GM23338 (cell line): ENCODE results near the gene POLA1. TPM values are rescaled to one million over a fixed set of nuclear protein-coding genes. Genes with fewer than 3 reads are reported as not detected.
A peak's percentile ranks its signal among the peaks of the same experiment; 100 is the strongest.

Experiments
- ATAC-seq: fragments of 200-7000 bp; cut with Tn5 transposase; 3 replicates; pipeline ENCODE4 v1.9.1; 2020
- DNase-seq: peaks from one replicate; pipeline ENCODE4 v3.0.0-alpha.2; 2015; ENCODE audit warnings: low spot score
- H2AFZ ChIP-seq: fragments of 200-600 bp; sonication (generic); 2 replicates; pipeline ENCODE4 v1.8.0; 2016; ENCODE audit warnings: antibody characterized with exemption, mild to moderate bottlenecking, moderate library complexity
- H3F3A ChIP-seq: fragments of 200-600 bp; sonication (generic); replicated peaks from 2 replicates; pipeline ENCODE4 v1.8.0; 2017; ENCODE audit warnings: antibody characterized with exemption, mixed run types, low read depth
- H3K27ac ChIP-seq: fragments of 200-600 bp; sonication (generic); 2 replicates; pipeline ENCODE4 v1.6.1; 2016; ENCODE audit warnings: low read depth
- H3K27me3 ChIP-seq: fragments of 200-600 bp; sonication (generic); 2 replicates; pipeline ENCODE4 v1.8.0; 2016; ENCODE audit warnings: mild to moderate bottlenecking, mixed run types, moderate library complexity; ENCODE audit not compliant: insufficient read depth
- H3K36me3 ChIP-seq: fragments of 200-600 bp; sonication (generic); 2 replicates; pipeline ENCODE4 v1.8.0; 2016; ENCODE audit warnings: mild to moderate bottlenecking; ENCODE audit not compliant: insufficient read depth
- H3K4me1 ChIP-seq: fragments of 200-600 bp; sonication (generic); 2 replicates; pipeline ENCODE4 v1.8.0; 2016; ENCODE audit warnings: mild to moderate bottlenecking, moderate library complexity; ENCODE audit not compliant: insufficient read depth
- H3K4me2 ChIP-seq: fragments of 200-600 bp; sonication (generic); 2 replicates; pipeline ENCODE4 v1.7.1; 2017; ENCODE audit warnings: mixed run types
- H3K4me3 ChIP-seq: fragments of 200-600 bp; sonication (generic); 2 replicates; pipeline ENCODE4 v1.6.1; 2016; ENCODE audit warnings: mixed run types
- H3K79me2 ChIP-seq: fragments of 200-600 bp; sonication (generic); replicated peaks from 2 replicates; pipeline ENCODE4 v1.8.0; 2017; ENCODE audit warnings: mild to moderate bottlenecking; ENCODE audit not compliant: insufficient read depth
- H3K9me2 ChIP-seq: fragments of 200-600 bp; sonication (generic); 2 replicates; pipeline ENCODE4 v1.8.0; 2017; ENCODE audit not compliant: insufficient read depth
- H4K20me1 ChIP-seq: fragments of 200-600 bp; sonication (generic); replicated peaks from 2 replicates; pipeline ENCODE4 v1.8.0; 2017; ENCODE audit warnings: mild to moderate bottlenecking; ENCODE audit not compliant: insufficient read depth
- H3K27ac Mint-ChIP-seq: 2 replicates; pipeline ENCODE4 v1.8.0; 2020; ENCODE audit warnings: inconsistent platforms, mild to moderate bottlenecking, moderate library complexity, mixed read lengths
- H3K27me3 Mint-ChIP-seq: 3 replicates; pipeline ENCODE4 v1.8.0; 2022; ENCODE audit warnings: low read depth, mild to moderate bottlenecking, moderate library complexity, mixed read lengths, inconsistent platforms; ENCODE audit not compliant: insufficient read depth, poor library complexity
- H3K36me3 Mint-ChIP-seq: 3 replicates; pipeline ENCODE4 v1.8.0; 2021; ENCODE audit warnings: low read depth, mild to moderate bottlenecking, inconsistent platforms, moderate library complexity, mixed read lengths
- H3K4me1 Mint-ChIP-seq: 3 replicates; pipeline ENCODE4 v1.8.0; 2020; ENCODE audit warnings: mild to moderate bottlenecking, inconsistent platforms, mixed read lengths
- H3K4me3 Mint-ChIP-seq: 3 replicates; pipeline ENCODE4 v1.8.0; 2021; ENCODE audit warnings: moderate library complexity, mild to moderate bottlenecking, inconsistent platforms, mixed read lengths
- H3K9me3 Mint-ChIP-seq: 3 replicates; pipeline ENCODE4 v1.8.0; 2020; ENCODE audit warnings: moderate library complexity, mild to moderate bottlenecking, inconsistent platforms, mixed read lengths
- CREB1 ChIP-seq: fragments of 250-450 bp; sonication (Bioruptor Pico); IDR thresholded peaks from 2 replicates; pipeline ENCODE4 v1.5.0; 2020; ENCODE audit warnings: low read depth, mild to moderate bottlenecking, moderate library complexity
- ETS1 ChIP-seq: IDR thresholded peaks from 2 replicates; pipeline ENCODE4 v1.6.1; 2016; ENCODE audit warnings: antibody characterized with exemption
- EZH2 ChIP-seq: fragments of 200-600 bp; sonication (generic); IDR thresholded peaks from one replicate; pipeline ENCODE4 v1.8.0; 2017; ENCODE audit warnings: antibody characterized with exemption, mild to moderate bottlenecking, low read depth; ENCODE audit not compliant: unreplicated experiment
- EZH2phosphoT487 ChIP-seq: fragments of 200-600 bp; sonication (generic); IDR thresholded peaks from one replicate; pipeline ENCODE4 v1.8.1; 2018; ENCODE audit warnings: antibody characterized with exemption; ENCODE audit not compliant: unreplicated experiment
- JUNB ChIP-seq: IDR thresholded peaks from one replicate; pipeline ENCODE4 v1.6.1; 2016; ENCODE audit warnings: antibody characterized with exemption; ENCODE audit not compliant: unreplicated experiment
- NANOG ChIP-seq: IDR thresholded peaks from 2 replicates; pipeline ENCODE4 v1.6.1; 2016; ENCODE audit warnings: antibody characterized with exemption, borderline replicate concordance
- POLR2AphosphoS5 ChIP-seq: IDR thresholded peaks from 2 replicates; pipeline ENCODE4 v1.6.1; 2016; ENCODE audit warnings: antibody characterized with exemption, low read depth
- STAT1 ChIP-seq: IDR thresholded peaks from one replicate; pipeline ENCODE4 v1.6.1; 2016; ENCODE audit warnings: antibody characterized with exemption; ENCODE audit not compliant: unreplicated experiment
- ZNF114 ChIP-seq: fragments of 250-450 bp; sonication (Bioruptor Pico); IDR thresholded peaks from 2 replicates; pipeline ENCODE4 v1.5.0; 2020; ENCODE audit warnings: mild to moderate bottlenecking, moderate library complexity
- ZNF331 ChIP-seq: fragments of 250-450 bp; sonication (Bioruptor Pico); IDR thresholded peaks from 2 replicates; pipeline ENCODE4 v1.5.0; 2020; ENCODE audit warnings: low read depth, mild to moderate bottlenecking, moderate library complexity
- polyA plus RNA-seq: library from polyadenylated mRNA; unstranded; fragments of >200 nt; fragmentation: Nextera tagmentation; extraction: Ambion mirVana; gene quantifications from 2 replicates; pipeline ENCODE4 v1.2.1, GENCODE V29; 2016
- total RNA-seq: library from RNA; depleted of rRNA; stranded (reverse); fragments of >200 nt; shearing (Covaris generic); gene quantifications from 2 replicates; pipeline ENCODE4 v1.2.3, GENCODE V29; 2014
- TF ChIP-seq, protein P1 (sequence below), 2 experiments: fragments of 200-600 bp in 1 of 2; sonication (generic) in 1 of 2; conservative IDR thresholded peaks; 2 replicates each; pipeline versions ENCODE4 v1.5.1 to v1.6.1; 2016 to 2017; ENCODE audit warnings: antibody characterized with exemption in 2 of 2, low read depth in 2 of 2, mild to moderate bottlenecking in 2 of 2, moderate library complexity in 1 of 2
- TF ChIP-seq, protein P2 (sequence below): IDR thresholded peaks from one replicate; pipeline ENCODE4 v1.6.1; 2018; ENCODE audit warnings: antibody characterized with exemption; ENCODE audit not compliant: unreplicated experiment
- TF ChIP-seq, protein P3 (sequence below): fragments of 250-450 bp; sonication (Bioruptor Pico); IDR thresholded peaks from 2 replicates; pipeline ENCODE4 v1.5.0; 2020; ENCODE audit warnings: mild to moderate bottlenecking, moderate library complexity

Gene POLA1
- total and polyA plus RNA-seq, 2 experiments from 2014 or later, result 12.6 to 36.6 TPM

GRCh38 chrX:24789047-24789446 is 95.3 kb downstream of the POLA1 start:
- ATAC-seq, result no peak
- H3K4me3 Mint-ChIP-seq, result no peak overlapping the region
- Histone ChIP-seq H3K9me2 (no peaks in the 10 kb centered on the region), H4K20me1 (no peaks in the 10 kb centered on the region), H3K4me2 (no peak overlapping the region), H3F3A (no peaks in the 10 kb centered on the region), H3K4me3 (no peak overlapping the region), H3K4me1 (peaks cover 11% of the 10 kb centered on the region; the same call in 1 of the 2 replicates), H3K36me3 (no peaks in the 10 kb centered on the region), H3K79me2 (no peaks in the 10 kb centered on the region), H3K27me3 (no peaks in the 10 kb centered on the region), H3K27ac (peak overlapping the region; percentile 23; the same call in 1 of the 2 replicates), H2AFZ (no peak overlapping the region)
- H3K27ac Mint-ChIP-seq, result peak overlapping the region; percentile 28; the same call in 1 of the 2 replicates
- DNase-seq, result peak; percentile 17
- peaks cover 20% of the 10 kb centered on the region for H3K4me1 Mint-ChIP-seq
- TF ChIP-seq EZH2phosphoT487, result no peak
- TF ChIP-seq, protein P1, sequence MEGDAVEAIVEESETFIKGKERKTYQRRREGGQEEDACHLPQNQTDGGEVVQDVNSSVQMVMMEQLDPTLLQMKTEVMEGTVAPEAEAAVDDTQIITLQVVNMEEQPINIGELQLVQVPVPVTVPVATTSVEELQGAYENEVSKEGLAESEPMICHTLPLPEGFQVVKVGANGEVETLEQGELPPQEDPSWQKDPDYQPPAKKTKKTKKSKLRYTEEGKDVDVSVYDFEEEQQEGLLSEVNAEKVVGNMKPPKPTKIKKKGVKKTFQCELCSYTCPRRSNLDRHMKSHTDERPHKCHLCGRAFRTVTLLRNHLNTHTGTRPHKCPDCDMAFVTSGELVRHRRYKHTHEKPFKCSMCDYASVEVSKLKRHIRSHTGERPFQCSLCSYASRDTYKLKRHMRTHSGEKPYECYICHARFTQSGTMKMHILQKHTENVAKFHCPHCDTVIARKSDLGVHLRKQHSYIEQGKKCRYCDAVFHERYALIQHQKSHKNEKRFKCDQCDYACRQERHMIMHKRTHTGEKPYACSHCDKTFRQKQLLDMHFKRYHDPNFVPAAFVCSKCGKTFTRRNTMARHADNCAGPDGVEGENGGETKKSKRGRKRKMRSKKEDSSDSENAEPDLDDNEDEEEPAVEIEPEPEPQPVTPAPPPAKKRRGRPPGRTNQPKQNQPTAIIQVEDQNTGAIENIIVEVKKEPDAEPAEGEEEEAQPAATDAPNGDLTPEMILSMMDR (conservative IDR thresholded peaks at IDR 0.05; ENCODE audit: low read depth in 2 of 2), result no peak
- TF ChIP-seq, protein P2, sequence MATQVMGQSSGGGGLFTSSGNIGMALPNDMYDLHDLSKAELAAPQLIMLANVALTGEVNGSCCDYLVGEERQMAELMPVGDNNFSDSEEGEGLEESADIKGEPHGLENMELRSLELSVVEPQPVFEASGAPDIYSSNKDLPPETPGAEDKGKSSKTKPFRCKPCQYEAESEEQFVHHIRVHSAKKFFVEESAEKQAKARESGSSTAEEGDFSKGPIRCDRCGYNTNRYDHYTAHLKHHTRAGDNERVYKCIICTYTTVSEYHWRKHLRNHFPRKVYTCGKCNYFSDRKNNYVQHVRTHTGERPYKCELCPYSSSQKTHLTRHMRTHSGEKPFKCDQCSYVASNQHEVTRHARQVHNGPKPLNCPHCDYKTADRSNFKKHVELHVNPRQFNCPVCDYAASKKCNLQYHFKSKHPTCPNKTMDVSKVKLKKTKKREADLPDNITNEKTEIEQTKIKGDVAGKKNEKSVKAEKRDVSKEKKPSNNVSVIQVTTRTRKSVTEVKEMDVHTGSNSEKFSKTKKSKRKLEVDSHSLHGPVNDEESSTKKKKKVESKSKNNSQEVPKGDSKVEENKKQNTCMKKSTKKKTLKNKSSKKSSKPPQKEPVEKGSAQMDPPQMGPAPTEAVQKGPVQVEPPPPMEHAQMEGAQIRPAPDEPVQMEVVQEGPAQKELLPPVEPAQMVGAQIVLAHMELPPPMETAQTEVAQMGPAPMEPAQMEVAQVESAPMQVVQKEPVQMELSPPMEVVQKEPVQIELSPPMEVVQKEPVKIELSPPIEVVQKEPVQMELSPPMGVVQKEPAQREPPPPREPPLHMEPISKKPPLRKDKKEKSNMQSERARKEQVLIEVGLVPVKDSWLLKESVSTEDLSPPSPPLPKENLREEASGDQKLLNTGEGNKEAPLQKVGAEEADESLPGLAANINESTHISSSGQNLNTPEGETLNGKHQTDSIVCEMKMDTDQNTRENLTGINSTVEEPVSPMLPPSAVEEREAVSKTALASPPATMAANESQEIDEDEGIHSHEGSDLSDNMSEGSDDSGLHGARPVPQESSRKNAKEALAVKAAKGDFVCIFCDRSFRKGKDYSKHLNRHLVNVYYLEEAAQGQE, result no peak
- TF ChIP-seq CREB1 (CRISPR knock-in tag), result no peak
- TF ChIP-seq, protein P3, sequence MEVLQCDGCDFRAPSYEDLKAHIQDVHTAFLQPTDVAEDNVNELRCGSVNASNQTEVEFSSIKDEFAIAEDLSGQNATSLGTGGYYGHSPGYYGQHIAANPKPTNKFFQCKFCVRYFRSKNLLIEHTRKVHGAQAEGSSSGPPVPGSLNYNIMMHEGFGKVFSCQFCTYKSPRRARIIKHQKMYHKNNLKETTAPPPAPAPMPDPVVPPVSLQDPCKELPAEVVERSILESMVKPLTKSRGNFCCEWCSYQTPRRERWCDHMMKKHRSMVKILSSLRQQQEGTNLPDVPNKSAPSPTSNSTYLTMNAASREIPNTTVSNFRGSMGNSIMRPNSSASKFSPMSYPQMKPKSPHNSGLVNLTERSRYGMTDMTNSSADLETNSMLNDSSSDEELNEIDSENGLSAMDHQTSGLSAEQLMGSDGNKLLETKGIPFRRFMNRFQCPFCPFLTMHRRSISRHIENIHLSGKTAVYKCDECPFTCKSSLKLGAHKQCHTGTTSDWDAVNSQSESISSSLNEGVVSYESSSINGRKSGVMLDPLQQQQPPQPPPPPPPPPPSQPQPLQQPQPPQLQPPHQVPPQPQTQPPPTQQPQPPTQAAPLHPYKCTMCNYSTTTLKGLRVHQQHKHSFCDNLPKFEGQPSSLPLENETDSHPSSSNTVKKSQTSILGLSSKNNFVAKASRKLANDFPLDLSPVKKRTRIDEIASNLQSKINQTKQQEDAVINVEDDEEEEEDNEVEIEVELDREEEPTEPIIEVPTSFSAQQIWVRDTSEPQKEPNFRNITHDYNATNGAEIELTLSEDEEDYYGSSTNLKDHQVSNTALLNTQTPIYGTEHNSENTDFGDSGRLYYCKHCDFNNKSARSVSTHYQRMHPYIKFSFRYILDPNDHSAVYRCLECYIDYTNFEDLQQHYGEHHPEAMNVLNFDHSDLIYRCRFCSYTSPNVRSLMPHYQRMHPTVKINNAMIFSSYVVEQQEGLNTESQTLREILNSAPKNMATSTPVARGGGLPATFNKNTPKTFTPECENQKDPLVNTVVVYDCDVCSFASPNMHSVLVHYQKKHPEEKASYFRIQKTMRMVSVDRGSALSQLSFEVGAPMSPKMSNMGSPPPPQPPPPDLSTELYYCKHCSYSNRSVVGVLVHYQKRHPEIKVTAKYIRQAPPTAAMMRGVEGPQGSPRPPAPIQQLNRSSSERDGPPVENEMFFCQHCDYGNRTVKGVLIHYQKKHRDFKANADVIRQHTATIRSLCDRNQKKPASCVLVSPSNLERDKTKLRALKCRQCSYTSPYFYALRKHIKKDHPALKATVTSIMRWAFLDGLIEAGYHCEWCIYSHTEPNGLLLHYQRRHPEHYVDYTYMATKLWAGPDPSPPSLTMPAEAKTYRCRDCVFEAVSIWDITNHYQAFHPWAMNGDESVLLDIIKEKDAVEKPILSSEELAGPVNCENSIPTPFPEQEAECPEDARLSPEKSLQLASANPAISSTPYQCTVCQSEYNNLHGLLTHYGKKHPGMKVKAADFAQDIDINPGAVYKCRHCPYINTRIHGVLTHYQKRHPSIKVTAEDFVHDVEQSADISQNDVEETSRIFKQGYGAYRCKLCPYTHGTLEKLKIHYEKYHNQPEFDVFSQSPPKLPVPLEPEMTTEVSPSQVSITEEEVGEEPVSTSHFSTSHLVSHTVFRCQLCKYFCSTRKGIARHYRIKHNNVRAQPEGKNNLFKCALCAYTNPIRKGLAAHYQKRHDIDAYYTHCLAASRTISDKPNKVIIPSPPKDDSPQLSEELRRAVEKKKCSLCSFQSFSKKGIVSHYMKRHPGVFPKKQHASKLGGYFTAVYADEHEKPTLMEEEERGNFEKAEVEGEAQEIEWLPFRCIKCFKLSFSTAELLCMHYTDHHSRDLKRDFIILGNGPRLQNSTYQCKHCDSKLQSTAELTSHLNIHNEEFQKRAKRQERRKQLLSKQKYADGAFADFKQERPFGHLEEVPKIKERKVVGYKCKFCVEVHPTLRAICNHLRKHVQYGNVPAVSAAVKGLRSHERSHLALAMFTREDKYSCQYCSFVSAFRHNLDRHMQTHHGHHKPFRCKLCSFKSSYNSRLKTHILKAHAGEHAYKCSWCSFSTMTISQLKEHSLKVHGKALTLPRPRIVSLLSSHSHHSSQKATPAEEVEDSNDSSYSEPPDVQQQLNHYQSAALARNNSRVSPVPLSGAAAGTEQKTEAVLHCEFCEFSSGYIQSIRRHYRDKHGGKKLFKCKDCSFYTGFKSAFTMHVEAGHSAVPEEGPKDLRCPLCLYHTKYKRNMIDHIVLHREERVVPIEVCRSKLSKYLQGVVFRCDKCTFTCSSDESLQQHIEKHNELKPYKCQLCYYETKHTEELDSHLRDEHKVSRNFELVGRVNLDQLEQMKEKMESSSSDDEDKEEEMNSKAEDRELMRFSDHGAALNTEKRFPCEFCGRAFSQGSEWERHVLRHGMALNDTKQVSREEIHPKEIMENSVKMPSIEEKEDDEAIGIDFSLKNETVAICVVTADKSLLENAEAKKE (CRISPR knock-in tag), result no peak
- no peak for TF ChIP-seq NANOG
- TF ChIP-seq STAT1, result no peak
- TF ChIP-seq ZNF331 (CRISPR knock-in tag), result no peak
- TF ChIP-seq EZH2, result no peak
- no peak for TF ChIP-seq ETS1
- no peak for TF ChIP-seq POLR2AphosphoS5
- no peak for TF ChIP-seq ZNF114 (CRISPR knock-in tag)
- TF ChIP-seq JUNB, result no peak
- H3K27me3 Mint-ChIP-seq, result peaks cover 1% of the 10 kb centered on the region
- H3K9me3 Mint-ChIP-seq, result no peaks in the 10 kb centered on the region; the same call in 2 of the 3 replicates
- H3K36me3 Mint-ChIP-seq, result peaks cover 8% of the 10 kb centered on the region
